GM20431 (cell line): ENCODE measurements around the gene ATP5PB.

Experiments
- in situ Hi-C: fragments of 300-500 bp; cut with MseI, MboI; formaldehyde crosslinking; loops from one replicate; pipeline ENCODE4 v1.15.0; 2020; ENCODE audit warnings: low sequenced_read_pairs; ENCODE audit not compliant: unreplicated experiment

ATP5PB gene, protein sequence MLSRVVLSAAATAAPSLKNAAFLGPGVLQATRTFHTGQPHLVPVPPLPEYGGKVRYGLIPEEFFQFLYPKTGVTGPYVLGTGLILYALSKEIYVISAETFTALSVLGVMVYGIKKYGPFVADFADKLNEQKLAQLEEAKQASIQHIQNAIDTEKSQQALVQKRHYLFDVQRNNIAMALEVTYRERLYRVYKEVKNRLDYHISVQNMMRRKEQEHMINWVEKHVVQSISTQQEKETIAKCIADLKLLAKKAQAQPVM

DNA sequence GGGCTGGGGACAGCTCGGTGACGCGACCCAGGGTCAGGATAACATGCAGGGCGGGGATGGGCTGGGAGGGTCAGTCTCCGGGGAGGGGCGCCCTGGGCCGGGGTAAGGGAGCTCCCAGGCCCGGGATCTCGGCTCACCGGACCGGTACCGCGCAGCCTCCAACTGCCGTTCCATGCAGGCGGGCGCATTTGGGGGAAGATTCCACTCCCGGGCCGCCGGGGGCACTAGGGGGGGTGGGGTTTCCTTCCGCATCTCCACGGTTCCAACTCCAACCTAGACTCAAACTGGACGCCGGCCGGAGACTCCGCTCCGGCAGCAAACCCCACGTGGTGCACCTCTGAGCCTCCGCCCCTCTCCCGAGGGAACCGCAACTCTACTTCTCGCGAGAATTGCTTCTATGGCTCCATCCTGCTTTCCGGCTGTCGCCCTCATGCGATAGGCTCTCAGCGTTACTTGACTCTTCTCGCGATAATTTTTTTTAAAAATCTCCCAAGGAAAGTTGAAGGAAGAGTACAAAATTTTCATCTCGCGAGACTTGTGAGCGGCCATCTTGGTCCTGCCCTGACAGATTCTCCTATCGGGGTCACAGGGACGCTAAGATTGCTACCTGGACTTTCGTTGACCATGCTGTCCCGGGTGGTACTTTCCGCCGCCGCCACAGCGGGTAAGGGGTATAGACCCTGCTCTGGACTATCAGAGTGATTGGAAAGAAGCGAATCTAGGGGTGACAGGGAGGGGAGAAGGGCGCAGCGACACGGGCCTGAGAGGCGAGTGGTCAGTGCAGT, at the start of gene ATP5PB, which contains the start of gene WDR77:
Gene ATP5PB (plus strand): TSS at position 547 of the 785 bp plus-strand sequence. CDS start 78 bp downstream, at position 625.
Gene WDR77 (minus strand): TSS at position 339 of the 785 bp plus-strand sequence. CDS start 87 bp downstream, at position 252.
- in situ Hi-C loops: no loop called here

DNA sequence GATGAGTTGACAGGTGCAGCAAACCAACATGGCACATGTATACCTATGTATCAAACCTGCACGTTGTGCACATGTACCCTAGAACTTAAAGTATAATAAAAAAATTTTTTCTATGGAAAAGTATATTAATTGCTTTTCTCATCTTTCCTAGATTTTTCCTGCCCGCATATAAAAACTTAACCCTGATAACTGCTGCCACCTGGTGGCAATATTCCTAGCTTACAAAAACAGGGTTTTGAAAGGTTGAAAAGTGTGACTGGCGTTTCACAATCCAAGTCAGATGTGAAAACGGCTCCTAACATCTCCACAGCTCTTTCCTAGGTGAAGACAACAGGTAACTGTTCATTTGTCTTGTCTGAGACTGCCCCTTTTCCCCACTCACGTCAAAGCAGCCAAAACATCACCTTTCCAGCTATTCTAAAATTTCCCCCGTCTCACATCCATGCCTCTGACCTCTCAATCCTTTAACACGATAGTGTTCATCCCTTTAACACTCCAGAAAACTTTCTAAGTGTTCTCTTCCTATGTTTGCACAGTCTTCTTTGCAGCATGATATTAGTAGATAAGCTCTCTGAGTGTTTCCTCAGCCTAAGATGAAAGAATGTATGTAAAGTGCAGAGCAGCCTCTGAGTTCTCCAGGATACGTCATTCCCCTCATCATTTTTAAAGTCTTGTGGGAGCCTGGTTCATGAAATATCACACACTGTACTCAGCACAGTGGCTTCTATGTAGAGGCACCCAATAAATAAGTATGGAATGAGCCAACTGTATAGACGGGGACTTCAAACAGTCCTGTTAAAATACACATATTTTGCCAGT, 49.3 kb upstream of the ATP5PB start:
- in situ Hi-C loops: loop anchor here (10.0 kb wide), 1 partner anchor 175 kb away; the partner anchor contains the start of gene CHI3L2

DNA sequence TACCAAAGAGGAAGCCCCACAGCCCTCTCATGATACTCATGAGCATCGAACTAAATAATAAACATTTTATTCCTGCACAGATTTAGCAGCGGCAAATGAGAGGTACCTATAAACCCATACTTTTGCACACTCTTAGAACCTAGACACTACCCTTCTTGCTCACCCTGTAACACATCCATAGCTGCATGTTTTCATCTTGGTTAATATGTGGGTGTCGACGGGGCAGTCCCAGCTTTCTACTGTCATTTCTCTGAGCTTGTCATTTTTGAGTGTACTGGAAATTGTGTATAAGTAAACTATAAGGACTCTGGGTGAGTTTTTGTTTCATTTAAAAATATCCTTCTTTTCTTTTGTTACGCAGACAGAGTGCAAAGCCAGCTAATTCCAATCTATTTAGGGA, 47.2 kb upstream of the ATP5PB start:
- in situ Hi-C loops: no loop called here

DNA sequence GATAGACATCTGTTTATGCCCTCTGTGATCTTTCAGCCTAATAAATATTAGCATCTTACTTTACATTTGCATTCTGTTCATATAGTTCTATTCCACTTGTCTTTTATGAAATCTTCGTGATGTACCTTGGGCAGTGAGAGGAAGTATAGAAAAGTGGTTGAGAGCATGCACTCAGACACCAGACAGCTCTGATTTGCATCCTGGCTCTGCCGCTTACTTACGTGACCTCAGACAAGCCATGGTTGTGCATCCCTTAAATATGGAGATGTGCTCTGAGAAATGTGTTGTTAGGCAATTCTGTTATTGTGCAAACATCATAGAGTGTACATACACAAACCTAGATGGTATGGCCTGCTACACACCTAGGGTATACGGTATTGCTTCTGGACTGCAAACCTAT, 44.7 kb upstream of the ATP5PB start:
- in situ Hi-C loops: no loop called here

DNA sequence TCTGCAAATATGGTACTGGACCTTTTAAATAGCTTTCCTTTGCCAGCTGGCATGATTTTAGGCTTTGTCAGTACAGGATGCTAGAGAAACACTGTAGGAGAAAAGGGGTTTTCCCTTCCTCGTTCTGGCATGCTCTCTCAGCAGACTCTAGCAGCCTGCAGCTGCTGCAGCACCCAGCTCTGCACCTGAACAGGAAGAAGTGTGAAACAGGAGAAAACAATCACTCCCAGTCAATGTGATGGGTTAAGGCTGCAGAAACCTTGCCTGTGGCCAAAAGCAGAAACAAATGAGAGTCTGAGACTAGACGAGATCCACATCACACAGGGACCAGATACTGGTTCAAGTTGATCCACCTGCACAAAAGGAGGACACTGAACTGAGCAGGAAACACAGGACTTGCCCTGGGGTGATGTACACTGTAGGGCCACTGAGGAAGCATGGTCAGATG, 42.9 kb upstream of the ATP5PB start:
- in situ Hi-C loops: no loop called here

DNA sequence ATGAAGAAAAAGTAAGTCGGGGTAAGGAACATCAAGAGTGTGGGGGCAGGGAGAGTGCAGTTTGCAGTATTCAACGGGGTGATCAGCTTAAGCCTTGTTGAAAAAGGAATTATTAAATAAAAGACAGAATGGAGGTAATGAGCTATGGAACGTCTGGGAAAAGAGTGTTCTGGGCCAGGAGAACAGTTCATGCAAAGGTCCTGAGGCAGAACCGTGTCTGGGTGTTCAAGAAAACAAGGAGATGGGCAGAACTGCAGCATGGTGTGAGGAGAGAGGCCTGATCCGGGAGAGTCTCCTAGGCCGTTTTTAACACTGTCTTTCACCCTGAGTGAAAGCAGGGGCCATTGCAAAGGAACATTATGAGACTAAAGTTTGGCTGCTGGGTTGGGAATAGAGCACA, 42.0 kb upstream of the ATP5PB start:
- in situ Hi-C loops: no loop called here

DNA sequence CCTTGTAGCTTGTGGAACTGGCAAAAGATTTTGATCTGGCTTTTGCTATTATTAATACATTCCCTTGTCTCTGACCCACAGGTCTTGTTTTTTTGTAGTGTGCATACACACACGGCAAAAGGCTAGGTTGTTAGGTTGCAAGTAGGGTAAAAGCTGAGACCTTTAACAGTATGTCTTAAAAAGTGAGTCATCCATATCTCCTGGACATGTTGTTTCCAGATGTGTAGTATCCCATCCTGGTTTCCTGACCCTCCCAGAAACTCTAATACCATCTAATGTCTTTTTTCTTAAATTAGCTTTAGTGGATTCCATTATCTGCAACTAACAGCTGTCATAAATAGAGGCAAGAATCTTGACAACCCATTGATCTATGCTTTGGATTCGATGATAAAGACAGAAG, 36.4 kb upstream of the ATP5PB start:
- in situ Hi-C loops: no loop called here

DNA sequence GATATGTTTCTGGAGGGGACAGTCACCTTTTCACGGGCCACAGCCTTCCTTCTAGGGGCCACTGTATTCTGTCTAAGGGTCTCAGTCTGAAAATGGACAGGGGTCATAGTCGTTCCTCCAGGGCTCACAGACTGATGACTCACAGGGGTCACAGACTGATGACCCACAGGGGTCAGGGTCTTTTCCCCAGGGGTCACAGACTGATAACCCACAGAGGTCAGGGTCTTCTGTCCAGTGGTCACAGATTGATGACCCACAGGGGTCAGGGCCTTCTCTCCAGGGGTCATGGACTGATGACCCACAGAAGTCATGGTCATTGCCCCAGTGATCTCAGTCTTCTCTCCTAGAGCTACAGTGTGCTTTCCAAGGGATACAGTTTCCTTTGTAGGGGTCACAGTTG, 34.5 kb upstream of the ATP5PB start:
- in situ Hi-C loops: no loop called here

DNA sequence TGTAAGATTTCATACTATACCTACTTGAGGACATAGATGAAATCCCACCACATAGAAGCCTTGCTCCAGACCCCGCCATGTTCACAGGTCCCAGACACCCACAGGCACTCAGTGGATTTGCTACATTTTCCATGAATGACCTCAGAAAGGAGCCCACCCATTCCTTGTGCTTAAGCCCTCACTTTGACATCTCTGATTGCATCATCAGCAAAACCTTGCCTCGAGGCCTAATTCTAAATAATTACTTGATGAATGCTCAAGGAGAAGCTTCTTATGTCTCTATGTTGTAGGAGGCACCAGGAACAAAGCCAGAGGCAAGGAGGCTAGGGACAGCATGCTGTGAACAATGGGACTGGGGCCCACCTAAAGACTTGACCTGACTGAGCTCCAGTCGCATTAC, 33.8 kb upstream of the ATP5PB start:
- in situ Hi-C loops: no loop called here

DNA sequence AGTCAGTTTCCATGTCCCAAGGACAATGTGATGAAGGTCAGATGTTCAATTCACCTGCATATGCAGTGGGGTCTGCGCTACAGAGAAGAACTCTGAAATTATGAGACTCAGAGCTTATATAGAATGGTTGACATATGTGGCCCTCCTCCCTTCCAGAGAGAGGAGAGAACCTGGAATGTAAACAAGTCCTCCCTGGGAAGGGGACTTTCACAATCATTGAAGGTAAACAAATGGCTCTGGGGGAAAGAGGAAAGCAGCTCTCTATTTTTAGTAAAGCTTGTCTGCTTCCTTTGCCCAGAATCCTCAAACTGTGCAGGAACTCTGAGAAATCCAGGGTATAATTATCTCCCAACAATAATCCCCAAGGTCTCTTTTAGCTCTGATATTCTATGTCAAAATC, 31.5 kb upstream of the ATP5PB start:
- in situ Hi-C loops: no loop called here

DNA sequence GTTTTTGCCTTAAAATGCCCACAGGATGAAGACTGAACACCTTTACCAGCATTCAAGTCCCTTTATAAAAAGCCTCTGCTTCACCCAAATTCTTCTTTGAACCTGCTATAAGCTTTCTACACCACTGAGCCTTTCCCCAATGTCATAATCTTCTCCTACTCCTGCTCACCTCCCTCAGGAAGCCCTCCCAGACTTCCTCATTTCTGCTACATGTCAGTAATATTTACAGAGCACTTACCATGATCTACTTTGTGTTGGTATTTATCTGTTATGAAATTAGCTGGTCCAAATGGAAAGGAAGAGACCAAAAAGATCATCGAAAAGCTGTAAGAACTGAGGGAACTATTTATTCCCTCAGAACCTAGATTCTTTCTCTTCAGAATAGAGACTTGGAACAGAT, 30.2 kb upstream of the ATP5PB start:
- in situ Hi-C loops: no loop called here

DNA sequence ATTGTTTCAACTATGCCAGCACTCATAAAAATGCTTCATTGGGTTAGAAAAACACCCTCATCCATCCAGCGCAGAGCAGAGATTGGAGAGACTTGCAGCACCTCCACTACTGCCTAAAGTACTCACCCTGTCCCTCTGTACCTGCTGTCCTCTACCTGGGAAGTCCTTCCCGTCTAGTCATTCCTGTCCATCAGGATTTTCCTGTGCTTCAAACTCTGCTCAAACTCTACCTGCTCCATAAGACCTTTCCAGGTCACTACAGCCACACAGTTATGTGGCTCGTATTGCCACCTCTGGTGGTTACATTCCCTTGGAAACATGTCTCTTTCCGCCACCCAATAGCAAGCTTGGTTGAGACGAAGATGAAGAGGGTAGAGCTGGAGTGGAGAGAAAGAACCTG, 28.9 kb upstream of the ATP5PB start:
- in situ Hi-C loops: no loop called here

DNA sequence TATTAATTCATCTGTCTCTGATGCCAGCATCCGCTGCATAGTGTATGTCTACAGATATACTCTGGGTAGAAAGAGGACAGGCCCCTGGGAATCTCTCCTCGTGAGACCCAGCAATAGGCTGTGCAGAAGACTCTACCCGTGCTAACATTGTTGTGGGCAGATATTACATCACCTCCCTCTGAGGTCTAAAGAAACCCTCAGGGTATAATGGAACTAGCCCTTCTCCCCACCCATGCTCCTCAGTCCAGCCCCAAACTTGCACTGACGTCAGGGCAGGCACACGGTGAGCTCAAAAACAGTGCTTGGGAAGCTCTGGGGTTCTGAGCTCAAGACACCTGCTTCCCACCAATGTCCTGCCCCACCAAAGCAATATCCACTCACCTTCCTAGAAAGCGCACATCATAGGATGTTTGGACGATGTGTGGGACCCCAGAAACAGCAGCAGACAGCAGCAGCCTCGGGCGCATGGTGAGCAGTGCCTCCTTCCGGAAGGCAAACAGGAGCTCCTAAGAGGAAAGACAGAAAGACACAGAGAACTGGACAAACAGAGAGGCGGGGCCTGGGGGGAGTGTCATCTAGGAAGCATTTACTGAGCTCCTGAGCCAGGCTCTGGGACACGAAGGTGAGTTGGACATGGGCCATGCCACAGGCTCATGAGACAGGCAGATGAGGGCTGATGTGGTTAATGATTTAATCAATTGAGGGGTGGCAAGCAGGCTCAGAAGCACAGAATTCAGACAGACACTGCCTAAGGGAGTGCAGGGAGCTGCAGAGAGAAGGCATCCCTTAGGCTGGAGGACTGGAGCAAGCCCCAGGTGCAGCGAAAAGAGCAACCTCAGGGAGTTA, 26.5 kb upstream of the ATP5PB start:
- in situ Hi-C loops: no loop called here

DNA sequence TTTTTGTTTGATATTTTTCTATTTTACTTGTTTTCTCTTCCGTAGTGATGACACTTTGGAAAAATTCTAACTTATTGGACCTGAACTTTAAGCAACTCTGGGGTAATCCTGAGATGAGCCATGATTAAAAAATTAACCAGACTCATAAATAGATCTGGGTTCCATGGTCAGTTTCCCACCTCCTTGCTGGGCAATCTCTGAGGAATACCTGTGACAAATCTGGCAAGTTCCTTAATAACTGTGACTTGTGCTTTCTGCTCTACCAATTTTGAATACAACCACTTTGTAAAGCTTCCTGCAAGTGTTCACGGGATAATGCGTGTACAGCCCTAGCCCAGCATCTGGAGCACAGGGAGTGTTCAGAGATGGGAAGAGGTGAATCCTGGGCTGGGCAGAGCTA, 25.0 kb upstream of the ATP5PB start:
- in situ Hi-C loops: no loop called here

DNA sequence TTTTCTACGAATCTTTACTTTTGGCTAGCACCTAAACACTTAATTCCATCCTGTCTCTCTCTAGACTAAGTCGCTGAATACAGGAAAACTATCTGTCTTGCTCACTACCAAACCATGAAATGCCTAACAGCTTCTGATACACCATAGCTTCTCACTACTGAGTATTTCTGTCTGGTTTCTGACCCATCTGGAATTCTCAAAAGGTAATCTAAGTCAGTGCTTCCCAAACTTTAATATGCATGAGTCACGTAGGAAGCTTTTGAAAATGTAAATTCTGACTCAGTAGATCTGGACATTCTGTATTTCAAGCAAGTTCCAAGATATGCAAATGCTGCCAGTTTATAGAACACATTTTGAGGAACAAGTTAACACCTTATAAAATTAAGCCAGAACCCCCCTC, 12.5 kb upstream of the ATP5PB start:
- in situ Hi-C loops: no loop called here

DNA sequence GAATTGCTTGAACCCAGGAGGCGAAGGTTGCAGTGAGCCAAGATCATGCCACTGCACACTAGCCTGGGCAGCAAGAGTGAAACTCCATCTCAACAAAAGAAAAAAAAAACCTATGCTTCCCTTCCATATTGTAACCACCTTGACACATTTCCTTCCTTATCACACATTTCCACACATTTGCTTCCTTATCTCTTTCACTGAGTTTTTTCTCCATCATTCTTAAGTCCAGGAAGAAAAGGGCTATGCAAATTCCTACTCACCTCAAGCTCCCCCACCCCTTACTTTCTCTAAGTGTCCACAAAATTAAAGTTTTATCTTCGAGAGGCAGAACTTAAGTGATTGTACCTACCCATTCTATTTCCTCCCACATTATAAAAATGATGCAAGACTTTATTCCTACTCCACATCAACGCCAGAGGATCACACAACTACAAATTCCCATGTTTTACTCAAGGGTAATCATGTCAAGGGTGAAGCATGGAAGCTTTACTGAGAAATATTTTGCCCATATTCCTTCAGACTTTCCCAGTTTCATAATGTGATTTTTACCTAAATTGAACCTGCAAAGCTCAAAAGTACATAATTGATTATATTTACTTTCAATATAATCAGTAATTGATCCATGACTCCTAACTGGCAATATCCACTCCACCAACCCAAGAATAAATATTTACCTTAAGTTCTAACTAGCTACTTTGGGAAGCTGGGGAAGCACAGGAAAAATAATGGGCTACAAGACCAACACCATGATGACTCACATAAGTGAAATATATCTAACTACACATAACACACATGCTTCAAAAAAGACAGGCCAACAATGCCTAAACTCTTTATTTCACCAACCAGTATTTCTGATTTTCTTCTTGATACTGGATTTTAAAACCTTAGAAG, 9.6 kb upstream of the ATP5PB start:
- in situ Hi-C loops: no loop called here

DNA sequence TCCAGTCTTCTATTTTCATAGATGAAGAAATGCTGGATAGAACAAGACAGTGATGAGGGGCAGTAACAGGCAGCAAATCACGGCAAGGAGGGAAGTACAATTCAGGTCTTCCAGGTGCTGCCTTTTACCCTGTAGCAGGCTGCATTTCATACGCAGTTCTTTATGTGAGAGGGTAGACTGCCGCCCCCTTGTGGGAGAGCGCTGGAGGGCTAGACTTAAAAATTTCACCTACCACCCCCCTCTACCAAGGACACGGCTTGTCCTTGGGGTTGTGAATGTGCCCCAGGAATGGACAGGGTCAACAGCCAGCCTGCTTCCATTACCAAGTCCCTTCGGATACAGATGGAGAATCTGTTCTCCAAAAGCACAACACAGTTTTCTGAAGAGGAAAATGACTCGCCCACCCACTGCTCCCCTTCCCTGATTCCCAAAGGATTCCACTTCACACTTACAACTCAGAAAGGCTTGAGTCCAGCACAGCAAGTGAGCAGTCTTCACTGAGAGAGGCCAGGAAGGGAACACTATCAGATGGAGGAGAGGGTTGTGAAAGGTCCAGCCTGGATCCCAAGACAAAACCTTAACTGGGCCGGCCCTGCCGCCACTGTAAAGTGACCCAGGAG, 7.6 kb upstream of the ATP5PB start:
- in situ Hi-C loops: no loop called here

DNA sequence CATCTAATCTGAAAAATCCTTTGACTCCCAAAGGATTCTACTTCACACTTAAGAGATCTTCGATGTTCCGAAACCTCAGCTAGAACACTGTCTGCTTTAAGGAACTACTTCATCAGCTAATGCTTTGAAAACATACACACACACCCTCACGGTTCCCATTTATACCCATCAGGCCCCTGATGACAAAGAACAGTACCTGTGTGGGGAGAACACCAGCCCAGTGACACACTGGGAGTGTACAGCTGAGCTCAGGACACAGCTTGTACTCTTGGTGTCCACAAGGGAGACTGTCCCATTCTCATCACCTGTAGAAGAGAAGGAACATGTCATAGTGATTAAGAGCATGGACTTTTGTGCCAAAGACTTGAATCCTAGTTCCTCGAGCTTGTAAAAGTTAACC, 6.8 kb upstream of the ATP5PB start:
- in situ Hi-C loops: no loop called here
